ENCODE measurements around the gene ZNF444. TPM values are rescaled to one million over a fixed set of nuclear protein-coding genes. Genes with fewer than 3 reads are reported as not detected.

ZNF444 gene
- total and polyA plus RNA-seq, 7 experiments from 2014 or later: 15.9 to 49.6 (median 35.3) TPM

DNA sequence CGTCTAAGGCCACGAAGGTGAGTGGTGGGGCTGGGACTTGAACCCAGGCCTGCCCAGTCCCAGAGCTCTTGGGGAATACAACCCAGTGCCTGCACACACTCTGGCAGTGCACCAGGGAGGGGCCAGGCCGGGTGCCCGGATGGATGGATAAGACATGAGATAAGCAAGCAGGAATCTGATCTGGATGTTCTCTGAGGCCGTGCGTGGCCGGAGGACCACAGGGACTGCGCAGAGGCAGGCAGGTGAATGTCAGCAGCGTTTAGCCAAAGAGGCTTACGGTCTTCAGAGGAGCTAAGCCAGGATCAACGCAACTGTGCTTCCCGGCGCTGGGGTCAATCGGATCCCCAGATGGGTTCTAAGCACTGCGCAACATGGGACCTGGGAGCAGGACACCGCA, 21.5 kb upstream of the ZNF444 start:
- Mint-ChIP-seq H3K4me3 (peak overlapping the region; percentile 65 to 90 (median 76)), H3K27ac (peak overlapping the region; percentile 81 to 93 (median 87)), H3K27me3 (no peaks in the 10 kb centered on the region), H3K36me3 (peaks cover 0 to 5% (median 0%) of the 10 kb centered on the region in 5 donors), H3K4me1 (peaks cover 17 to 72% (median 58%) of the 10 kb centered on the region in 7 donors), H3K9me3 (peaks cover 0 to 2% (median 0%) of the 10 kb centered on the region in 11 donors)
- H3K27ac ChIP-seq (ENCODE audit: low read depth, low read length): peak overlapping the region; percentile 77
- H3K27me3 ChIP-seq (ENCODE audit: control insufficient read depth in 2 of 2, insufficient read depth in 2 of 2, low read length in 2 of 2): no peaks in the 10 kb centered on the region
- H3K4me1 ChIP-seq (ENCODE audit: control insufficient read depth in 2 of 2, insufficient read depth in 2 of 2, low read length in 2 of 2): peaks cover 8 to 18% of the 10 kb centered on the region in 2 donors
- ChIA-PET POLR2A (interaction anchor here (0.7 to 4.7 kb wide), 3 partner anchors 10 to 133 kb away, joined by 3 to 40 read pairs (median 3); partner anchors contain the start of gene ZNF444), CTCF (no interaction called here)
- no peak overlapping the region for H3K4me3 ChIP-seq (ENCODE audit: low read length)
- intact Hi-C loops (cut with micrococcal nuclease): loop anchor here in 1 of 2 donors (5.0 kb wide), 1 partner anchor 38 kb away; no protein-coding TSS in a partner anchor
- no peaks in the 10 kb centered on the region for H3K9me3 ChIP-seq (ENCODE audit: control insufficient read depth in 2 of 3, low read length in 3 of 3)
- peaks cover 0 to 4% (median 0%) of the 10 kb centered on the region in 3 experiments for H3K36me3 ChIP-seq (ENCODE audit: control insufficient read depth in 2 of 3, insufficient read depth in 3 of 3, low read length in 3 of 3)
- ATAC-seq: no peak
- DNase-seq: no peak

DNA sequence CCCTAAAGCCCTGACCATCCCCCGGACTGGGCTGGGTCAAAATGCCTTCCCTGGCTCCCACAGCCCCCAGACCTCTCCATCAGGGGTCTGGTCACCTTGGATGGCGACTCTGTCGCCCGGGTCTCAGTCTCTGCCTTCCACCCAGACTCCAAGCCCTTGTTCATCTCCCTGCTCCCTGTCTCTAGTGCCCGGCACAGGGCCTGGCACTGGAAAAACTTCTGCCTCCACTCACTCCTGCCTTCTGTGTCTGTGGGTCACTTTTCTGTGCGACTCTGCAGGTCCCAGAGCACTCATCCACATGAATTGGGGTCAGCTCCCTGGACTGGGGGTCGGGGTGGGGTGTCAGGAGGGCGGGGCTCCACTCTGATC, 21.1 kb upstream of the ZNF444 start:
- no peaks in the 10 kb centered on the region for H3K9me3 ChIP-seq (ENCODE audit: control insufficient read depth in 2 of 3, low read length in 3 of 3)
- DNase-seq (no peak), ATAC-seq (no peak)
- Mint-ChIP-seq H3K4me1 (peaks cover 14 to 72% (median 58%) of the 10 kb centered on the region in 7 donors), H3K36me3 (peaks cover 0 to 5% (median 0%) of the 10 kb centered on the region in 5 donors), H3K27me3 (no peaks in the 10 kb centered on the region), H3K4me3 (peak overlapping the region; percentile 65 to 90 (median 76)), H3K9me3 (peaks cover 0 to 2% (median 0%) of the 10 kb centered on the region in 11 donors), H3K27ac (peak overlapping the region; percentile 81 to 93 (median 87))
- no peaks in the 10 kb centered on the region for H3K27me3 ChIP-seq (ENCODE audit: control insufficient read depth in 2 of 2, insufficient read depth in 2 of 2, low read length in 2 of 2)
- peaks cover 8 to 21% of the 10 kb centered on the region in 2 donors for H3K4me1 ChIP-seq (ENCODE audit: control insufficient read depth in 2 of 2, insufficient read depth in 2 of 2, low read length in 2 of 2)
- CTCF ChIA-PET: no interaction called here
- intact Hi-C loops (cut with micrococcal nuclease): loop anchor here (1.0 to 5.0 kb wide), 3 partner anchors 15 to 1003 kb away; partner anchors contain the start of gene PPP1R12C (in 1 of the 2)
- peak overlapping the region; percentile 37 for H3K4me3 ChIP-seq (ENCODE audit: low read length)
- H3K27ac ChIP-seq (ENCODE audit: low read depth, low read length): peak overlapping the region; percentile 77
- POLR2A ChIA-PET: interaction anchor here (0.7 to 4.7 kb wide), 5 partner anchors 10 to 133 kb away, joined by 3 to 40 read pairs (median 3); partner anchors contain the start of gene ZNF444
- H3K36me3 ChIP-seq (ENCODE audit: control insufficient read depth in 2 of 3, insufficient read depth in 3 of 3, low read length in 3 of 3): peaks cover 0 to 4% (median 0%) of the 10 kb centered on the region in 3 experiments

- DNase-seq: peak; percentile 68 to 94 (median 77)
- Histone ChIP-seq H3K36me3 (ENCODE audit: control insufficient read depth in 2 of 3, insufficient read depth in 3 of 3, low read length in 3 of 3) (peaks cover 0 to 4% (median 0%) of the 10 kb centered on the region in 3 experiments), H3K27me3 (ENCODE audit: control insufficient read depth in 2 of 2, insufficient read depth in 2 of 2, low read length in 2 of 2) (no peaks in the 10 kb centered on the region), H3K27ac (ENCODE audit: low read depth, low read length) (peak overlapping the region; percentile 97), H3K9me3 (ENCODE audit: control insufficient read depth in 2 of 3, low read length in 3 of 3) (no peaks in the 10 kb centered on the region), H3K4me3 (ENCODE audit: low read length) (peak overlapping the region; percentile 79), H3K4me1 (ENCODE audit: control insufficient read depth in 2 of 2, insufficient read depth in 2 of 2, low read length in 2 of 2) (peaks cover 8 to 27% of the 10 kb centered on the region in 2 donors)
- Mint-ChIP-seq H3K4me1 (peaks cover 13 to 72% (median 61%) of the 10 kb centered on the region in 7 donors), H3K27me3 (no peaks in the 10 kb centered on the region), H3K9me3 (peaks cover 0 to 2% (median 0%) of the 10 kb centered on the region in 11 donors), H3K27ac (peak overlapping the region; percentile 45 to 98 (median 88)), H3K4me3 (peak overlapping the region; percentile 65 to 93 (median 87)), H3K36me3 (peaks cover 0 to 5% (median 0%) of the 10 kb centered on the region in 5 donors)
- ChIA-PET CTCF (no interaction called here), POLR2A (interaction anchor here (0.9 to 4.7 kb wide), 7 partner anchors 9 to 860 kb away, joined by 3 to 40 read pairs (median 3); partner anchors contain the start of gene ZNF444)
- intact Hi-C loops (cut with micrococcal nuclease): loop anchor here (1.0 to 5.0 kb wide), 8 partner anchors 15 to 1003 kb away; partner anchors contain the start of genes ZSCAN5A (in 2 of the 2), FIZ1 (in 1 of the 2), PPP1R12C (in 1 of the 2) and ZNF444 (in 1 of the 2)
- ATAC-seq: peak; percentile 60
Measured at GRCh38 chr19:56120371-56121179, 20.5 kb upstream of the ZNF444 start.

GRCh38 chr19:56121180-56122167, 19.6 kb upstream of the ZNF444 start, which contains the start of gene ZNF787:
Gene ZNF787, minus strand, starts transcription at chr19:56121295. Its CDS starts 18,078 bp downstream, at chr19:56103217.
- peak within 1 kb of the TSS; percentile 85 to 93 (median 88) for H3K4me3 Mint-ChIP-seq
- peak; percentile 94 to 98 (median 98) for DNase-seq
- CTCF ChIA-PET: interaction anchor here (0.9 kb wide), 1 partner anchor 20 kb away, joined by 3 read pairs; the partner anchor contains the start of gene ZNF444
- peaks cover 0 to 2% (median 0%) of the 10 kb centered on the region in 11 donors for H3K9me3 Mint-ChIP-seq
- H3K27me3 ChIP-seq (ENCODE audit: control insufficient read depth in 2 of 2, insufficient read depth in 2 of 2, low read length in 2 of 2): no peaks in the 10 kb centered on the region
- peaks cover 8 to 34% of the 10 kb centered on the region in 2 donors for H3K4me1 ChIP-seq (ENCODE audit: control insufficient read depth in 2 of 2, insufficient read depth in 2 of 2, low read length in 2 of 2)
- H3K27ac Mint-ChIP-seq: peak within 1 kb of the TSS; percentile 87 to 98 (median 95)
- POLR2A ChIA-PET: interaction anchor here (0.9 to 4.7 kb wide), 7 partner anchors 10 to 861 kb away, joined by 3 to 40 read pairs (median 4); partner anchors contain the start of gene ZNF444
- peaks cover 0 to 5% (median 0%) of the 10 kb centered on the region in 5 donors for H3K36me3 Mint-ChIP-seq
- peak; percentile 88 for ATAC-seq
- no peaks in the 10 kb centered on the region for H3K9me3 ChIP-seq (ENCODE audit: control insufficient read depth in 2 of 3, low read length in 3 of 3)
- peak within 1 kb of the TSS; percentile 79 for H3K4me3 ChIP-seq (ENCODE audit: low read length)
- H3K36me3 ChIP-seq (ENCODE audit: control insufficient read depth in 2 of 3, insufficient read depth in 3 of 3, low read length in 3 of 3): peaks cover 0 to 4% (median 0%) of the 10 kb centered on the region in 3 experiments
- intact Hi-C loops (cut with micrococcal nuclease): loop anchor here (1.0 to 5.0 kb wide), 7 partner anchors 19 to 1004 kb away; partner anchors contain the start of genes ZSCAN5A (in 2 of the 2), FIZ1 (in 1 of the 2), PPP1R12C (in 1 of the 2) and ZNF444 (in 1 of the 2)
- H3K4me1 Mint-ChIP-seq: peaks cover 17 to 72% (median 58%) of the 10 kb centered on the region in 7 donors
- H3K27ac ChIP-seq (ENCODE audit: low read depth, low read length): peak within 1 kb of the TSS; percentile 97
- no peaks in the 10 kb centered on the region for H3K27me3 Mint-ChIP-seq

DNA sequence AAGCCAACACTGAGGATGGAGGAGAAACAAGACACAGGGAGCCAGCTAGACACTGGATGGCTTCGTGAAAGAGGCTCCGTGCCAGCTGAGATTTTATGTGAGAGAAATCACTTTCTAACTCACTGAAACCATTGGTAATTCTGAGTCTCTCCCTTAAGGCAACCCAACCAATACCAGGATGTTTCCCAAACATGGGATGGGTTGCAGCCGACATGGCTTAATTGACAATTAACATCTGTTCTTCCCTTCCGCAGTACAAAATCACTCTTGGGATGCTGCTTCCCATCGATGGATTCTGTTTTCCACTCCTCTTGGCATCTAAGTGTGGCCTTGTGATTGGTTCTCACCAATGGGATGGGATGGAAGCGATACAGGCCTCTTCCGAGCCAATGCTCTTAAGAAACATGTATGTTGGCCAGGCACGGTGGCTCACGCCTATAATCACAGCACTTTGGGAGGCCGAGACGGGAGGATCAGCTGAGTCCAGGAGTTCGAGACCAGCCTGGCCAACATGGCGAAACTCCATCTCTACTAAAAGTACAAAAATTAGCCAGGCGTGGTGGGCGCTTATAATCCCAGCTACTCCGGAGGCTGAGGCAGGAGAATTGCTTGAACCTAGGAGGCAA, 17.7 kb upstream of the ZNF444 start:
- POLR2A ChIA-PET: interaction anchor here (4.7 kb wide), 1 partner anchor 18 kb away, joined by 40 read pairs; the partner anchor contains the start of gene ZNF444
- intact Hi-C loops (cut with micrococcal nuclease): loop anchor here in 1 of 2 donors (5.0 kb wide), 2 partner anchors 49 to 1006 kb away; partner anchors contain the start of gene PPP1R12C

More for the DNA sequence above, 17.7 kb upstream of the ZNF444 start:
- Histone ChIP-seq H3K4me3 (ENCODE audit: low read length) (no peak overlapping the region), H3K4me1 (ENCODE audit: control insufficient read depth in 2 of 2, insufficient read depth in 2 of 2, low read length in 2 of 2) (peaks cover 8 to 34% of the 10 kb centered on the region in 2 donors), H3K27ac (ENCODE audit: low read depth, low read length) (no peak overlapping the region), H3K9me3 (ENCODE audit: control insufficient read depth in 2 of 3, low read length in 3 of 3) (no peaks in the 10 kb centered on the region), H3K27me3 (ENCODE audit: control insufficient read depth in 2 of 2, insufficient read depth in 2 of 2, low read length in 2 of 2) (no peaks in the 10 kb centered on the region), H3K36me3 (ENCODE audit: control insufficient read depth in 2 of 3, insufficient read depth in 3 of 3, low read length in 3 of 3) (peaks cover 0 to 4% (median 0%) of the 10 kb centered on the region in 3 experiments)
- DNase-seq (no peak), ATAC-seq (no peak)
- CTCF ChIA-PET: no interaction called here
- H3K27me3 Mint-ChIP-seq: no peaks in the 10 kb centered on the region
- peak overlapping the region in 6 of 10 donors; percentile 29 to 83 (median 38) for H3K4me3 Mint-ChIP-seq
- H3K4me1 Mint-ChIP-seq: peaks cover 11 to 61% (median 53%) of the 10 kb centered on the region in 7 donors
- H3K27ac Mint-ChIP-seq: peak overlapping the region in 7 of 9 donors; percentile 69 to 95 (median 85)
- no peaks in the 10 kb centered on the region for H3K36me3 Mint-ChIP-seq
- peaks cover 0 to 2% (median 0%) of the 10 kb centered on the region in 11 donors for H3K9me3 Mint-ChIP-seq

All from naive thymus-derived CD4-positive, alpha-beta T cell (primary cell).